ENCODE measurements around the gene SRCAP.
A peak's percentile ranks its signal among the peaks of the same experiment; 100 is the strongest.

Gene SRCAP

DNA sequence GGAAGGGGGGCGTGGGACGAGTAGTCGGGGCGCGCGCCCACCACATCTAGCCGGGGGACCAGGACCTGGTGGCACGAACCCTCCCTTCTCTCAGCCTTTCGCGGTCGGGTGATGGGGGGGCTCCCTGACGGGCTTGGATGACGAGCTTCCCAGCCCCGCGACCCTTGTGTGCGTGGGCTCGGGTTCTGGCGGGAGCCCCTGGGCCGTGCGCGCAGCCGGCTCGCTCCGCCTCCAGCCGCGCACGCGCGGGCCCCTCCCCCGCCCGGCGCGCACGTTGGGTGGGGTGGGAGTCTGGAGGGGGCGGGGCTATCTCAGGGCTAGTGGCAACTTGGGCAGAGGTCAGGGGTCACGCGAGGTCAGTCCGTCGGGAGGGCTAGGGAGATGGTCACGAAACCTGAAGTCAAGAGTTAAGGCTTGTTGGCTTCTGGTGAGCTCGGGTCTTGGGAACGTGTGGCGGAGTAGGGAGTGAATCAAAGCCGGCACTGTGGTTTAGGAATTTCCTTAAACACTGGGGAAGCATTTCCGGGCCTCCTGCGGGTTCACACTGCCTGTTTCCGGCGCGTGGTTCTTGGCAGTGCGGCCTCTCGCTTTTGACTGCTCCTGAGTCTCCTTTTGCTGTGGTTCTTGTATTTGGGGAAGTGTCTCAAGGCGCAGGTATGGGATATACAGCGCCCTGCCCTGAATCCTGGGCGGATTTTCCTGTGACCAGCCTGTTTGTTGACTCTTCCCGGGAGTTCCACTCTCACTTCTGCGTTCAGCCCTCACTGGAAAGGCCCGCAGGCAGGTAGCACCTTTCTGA lies at the start of gene SRCAP:
Gene SRCAP (plus strand): TSS at position 356 of the 799 bp plus-strand sequence. CDS start 1,654 bp downstream, outside the sequence.
- peak; percentile 69 to 86 (median 80) for DNase-seq

DNA sequence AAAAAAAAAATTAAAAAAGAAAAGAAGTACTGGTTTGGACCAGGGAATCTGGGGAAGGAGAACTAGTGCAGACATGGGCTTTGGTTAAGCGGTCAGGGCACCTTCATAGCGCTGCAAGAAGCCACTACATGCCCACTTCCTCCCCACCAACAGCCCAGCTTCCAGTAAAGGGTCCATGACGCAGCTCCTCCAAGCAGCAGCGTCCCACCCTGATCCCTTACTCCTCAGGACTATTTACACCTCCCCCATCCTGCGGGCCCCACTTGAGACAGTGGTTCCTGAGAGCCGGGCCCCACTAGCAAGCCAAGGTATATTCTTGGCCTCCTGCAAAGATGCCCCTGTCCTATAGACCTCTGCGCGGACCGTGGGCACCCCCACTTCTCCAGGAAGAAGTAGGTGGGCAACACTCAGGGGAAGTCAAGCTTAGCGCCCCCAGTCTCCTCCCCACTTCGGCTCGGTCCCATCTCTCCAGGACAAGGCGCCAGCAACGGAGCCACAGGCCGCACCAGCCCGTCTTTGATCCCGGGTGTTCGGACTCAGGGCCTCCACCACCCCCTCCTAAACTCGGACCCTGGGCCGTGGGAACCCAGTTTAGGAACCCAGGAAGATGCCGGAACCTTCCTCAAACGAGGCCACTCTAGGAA lies 49.1 kb upstream of the SRCAP start:
- peak in 2 of 6 experiments; percentile 38 to 51 for DNase-seq

DNA sequence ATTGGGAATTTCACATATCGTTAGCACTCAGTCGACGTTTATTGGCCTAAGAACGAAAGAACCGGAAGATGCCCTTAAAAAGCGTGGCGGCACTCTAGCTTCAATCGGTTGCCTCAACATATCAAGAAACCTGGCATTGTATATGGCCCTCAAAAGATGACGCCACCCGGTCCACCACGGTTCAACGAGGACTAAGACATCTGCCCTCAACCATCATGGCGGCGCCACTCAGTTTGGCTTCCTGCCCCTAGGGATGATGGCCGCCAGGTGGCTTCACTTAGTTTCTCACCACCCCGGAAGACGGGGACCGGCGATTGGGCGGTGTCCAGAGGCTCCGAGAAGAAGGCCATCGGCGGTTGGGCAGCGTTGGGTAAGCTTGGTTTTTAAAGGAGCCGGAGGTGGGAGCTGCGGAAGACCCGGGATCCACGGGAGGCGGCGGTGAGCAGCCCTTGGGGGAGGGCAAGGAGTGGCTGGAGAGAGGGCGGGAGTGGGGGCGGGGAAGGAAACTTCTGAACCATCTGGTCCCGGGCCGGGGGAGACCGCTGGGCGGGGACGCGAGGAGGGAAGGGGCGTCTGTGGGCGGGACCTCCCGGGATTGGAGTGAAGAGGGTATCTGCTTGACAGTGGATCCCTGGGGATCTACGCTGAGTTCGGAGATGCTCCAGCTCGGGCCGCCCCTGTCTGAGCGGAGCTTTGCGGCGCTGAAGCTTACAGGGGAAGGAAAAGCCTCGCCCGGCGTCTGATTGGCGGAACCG lies 48.4 kb upstream of the SRCAP start, which contains the start of gene PRR14:
Gene PRR14 (plus strand): TSS at position 592 of the 755 bp plus-strand sequence. CDS start 686 bp downstream, outside the sequence.
- peak; percentile 92 to 98 (median 96) for DNase-seq

DNA sequence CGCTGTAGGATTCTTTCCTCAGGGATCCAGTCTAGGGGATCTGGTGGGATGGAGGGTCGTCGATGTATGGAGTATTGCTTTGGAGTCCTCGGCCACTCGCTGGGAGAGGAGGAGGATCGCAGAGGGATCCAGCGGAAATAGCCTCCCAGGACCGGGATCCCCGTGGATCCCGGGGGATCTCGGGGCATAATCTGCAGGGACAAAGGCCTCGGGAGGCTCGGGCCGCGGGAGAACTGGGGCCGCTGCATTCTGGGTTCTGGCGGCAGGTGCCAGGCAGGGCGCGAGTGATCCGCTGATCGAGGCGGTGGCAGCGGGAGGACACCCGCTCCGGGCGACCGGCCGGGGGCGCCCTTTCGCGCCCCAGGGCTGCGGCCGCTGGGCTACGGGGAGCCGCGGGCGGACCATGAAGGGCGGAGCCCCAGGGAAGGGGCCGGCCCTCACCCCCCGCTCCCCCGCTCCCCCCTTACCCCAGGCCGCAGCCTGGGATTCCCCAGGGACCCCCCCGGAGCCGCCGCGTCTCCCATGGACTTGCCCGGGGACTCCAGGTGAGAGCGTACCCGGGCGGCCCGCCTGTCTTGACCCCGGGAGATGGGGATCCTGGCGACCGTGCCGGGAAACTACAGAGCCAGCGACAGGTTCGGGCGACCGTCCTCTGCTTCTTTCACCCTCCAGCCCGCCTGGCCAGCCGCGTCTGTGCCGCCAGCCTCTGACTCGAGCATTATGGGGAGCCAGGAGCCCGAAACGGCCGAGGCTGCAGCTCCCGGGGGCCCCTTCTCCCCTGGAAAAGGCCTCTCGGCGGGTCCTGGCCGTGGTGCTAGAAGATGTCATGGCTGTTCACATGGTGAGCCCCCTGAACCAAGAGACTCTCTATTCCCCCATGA lies 47.6 kb upstream of the SRCAP start:
- peak; percentile 49 to 73 (median 63) for DNase-seq

DNA sequence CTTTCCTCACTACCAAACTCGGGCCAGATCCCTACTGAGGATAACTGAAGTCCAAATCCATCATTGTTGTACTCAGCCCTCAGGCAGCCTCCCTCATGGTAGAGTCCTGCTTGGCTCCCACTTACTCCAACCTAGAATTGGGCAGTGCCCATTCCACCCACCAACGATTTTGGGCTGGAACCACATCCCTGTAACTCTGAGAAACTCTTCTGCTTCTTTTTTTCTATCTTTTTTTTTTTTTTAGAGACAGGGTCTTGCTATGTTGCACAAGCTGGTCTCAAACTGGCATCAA lies 47.0 kb upstream of the SRCAP start:
- peak in 1 of 6 experiments; percentile 27 for DNase-seq

DNA sequence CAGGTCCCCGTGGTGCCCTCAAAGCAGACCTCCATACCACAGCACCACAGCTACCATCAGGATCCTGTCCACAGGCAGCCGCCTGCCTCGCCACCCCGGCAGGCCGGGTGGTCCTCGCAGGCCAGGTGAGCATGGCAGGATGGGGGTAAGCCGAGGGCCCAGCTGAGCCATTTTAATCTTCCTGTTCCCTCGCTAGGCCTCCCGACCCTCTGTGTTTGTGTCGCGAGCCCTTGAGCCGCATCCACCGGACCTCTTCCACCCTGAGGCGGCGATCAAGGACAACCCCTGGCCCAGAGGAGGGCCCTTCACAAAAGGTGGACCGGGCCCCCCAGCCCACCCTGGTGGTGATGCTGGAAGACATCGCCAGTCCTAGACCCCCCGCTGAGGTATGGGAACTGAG lies 46.3 kb upstream of the SRCAP start:
- no peak for DNase-seq

DNA sequence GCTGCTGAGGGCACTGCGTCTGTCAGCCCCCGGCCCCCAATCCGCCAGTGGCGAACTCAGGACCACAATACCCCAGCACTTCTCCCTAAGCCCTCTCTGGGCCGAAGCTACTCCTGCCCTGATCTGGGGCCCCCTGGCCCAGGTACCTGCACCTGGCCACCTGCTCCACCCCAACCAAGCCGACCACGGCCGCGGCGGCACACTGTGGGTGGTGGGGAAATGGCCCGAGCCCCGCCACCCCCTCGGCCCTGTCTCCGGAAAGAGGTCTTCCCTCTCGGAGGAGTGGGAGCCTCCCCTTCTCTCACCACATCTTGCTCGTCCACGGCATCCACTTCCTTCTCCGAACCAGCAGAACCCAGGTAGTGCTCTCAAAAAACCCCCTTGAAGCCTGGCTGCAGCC lies 44.1 kb upstream of the SRCAP start:
- DNase-seq: no peak

DNA sequence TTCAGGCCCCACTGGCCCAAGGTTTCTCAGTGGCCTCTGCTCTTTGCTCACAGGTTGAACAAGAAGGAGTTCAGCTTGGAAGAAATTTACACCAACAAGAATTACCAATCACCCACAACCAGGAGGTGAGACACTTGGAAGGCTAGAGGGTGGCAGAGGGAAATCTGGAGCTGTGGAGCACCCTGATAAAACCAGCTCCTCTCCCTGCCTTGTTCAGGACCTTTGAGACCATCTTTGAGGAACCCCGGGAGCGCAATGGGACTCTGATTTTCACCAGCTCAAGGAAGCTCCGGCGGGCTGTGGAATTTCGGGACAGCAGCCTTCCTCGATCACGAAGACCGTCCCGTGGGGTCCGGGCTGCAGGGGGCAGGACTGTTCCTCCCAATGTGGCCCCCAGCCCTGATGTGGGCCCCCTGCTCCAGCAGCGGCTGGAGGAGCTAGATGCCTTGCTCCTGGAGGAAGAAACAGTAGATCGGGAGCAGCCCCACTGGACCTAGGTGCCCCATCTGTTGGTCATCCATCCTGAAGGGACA lies 43.1 kb upstream of the SRCAP start:
- no peak for DNase-seq

DNA sequence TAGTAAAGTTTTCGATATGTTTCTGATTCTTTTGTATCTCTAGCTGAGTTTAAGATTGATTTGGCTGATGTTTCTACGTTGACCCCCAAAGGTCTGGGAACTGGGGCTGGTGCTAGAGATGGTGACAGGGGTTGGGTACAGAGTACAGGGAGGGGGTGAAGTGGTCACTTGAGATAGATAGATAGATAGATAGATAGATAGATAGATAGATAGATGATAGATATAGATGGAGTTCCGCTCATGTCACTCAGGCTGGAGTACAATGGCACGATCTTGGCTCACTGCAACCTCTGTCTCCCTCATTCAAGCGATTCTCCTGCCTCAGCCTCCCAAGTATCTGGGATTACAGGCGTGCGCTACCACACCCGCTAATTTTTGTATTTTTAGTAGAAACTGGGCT lies 42.6 kb upstream of the SRCAP start:
- no peak for DNase-seq

DNA sequence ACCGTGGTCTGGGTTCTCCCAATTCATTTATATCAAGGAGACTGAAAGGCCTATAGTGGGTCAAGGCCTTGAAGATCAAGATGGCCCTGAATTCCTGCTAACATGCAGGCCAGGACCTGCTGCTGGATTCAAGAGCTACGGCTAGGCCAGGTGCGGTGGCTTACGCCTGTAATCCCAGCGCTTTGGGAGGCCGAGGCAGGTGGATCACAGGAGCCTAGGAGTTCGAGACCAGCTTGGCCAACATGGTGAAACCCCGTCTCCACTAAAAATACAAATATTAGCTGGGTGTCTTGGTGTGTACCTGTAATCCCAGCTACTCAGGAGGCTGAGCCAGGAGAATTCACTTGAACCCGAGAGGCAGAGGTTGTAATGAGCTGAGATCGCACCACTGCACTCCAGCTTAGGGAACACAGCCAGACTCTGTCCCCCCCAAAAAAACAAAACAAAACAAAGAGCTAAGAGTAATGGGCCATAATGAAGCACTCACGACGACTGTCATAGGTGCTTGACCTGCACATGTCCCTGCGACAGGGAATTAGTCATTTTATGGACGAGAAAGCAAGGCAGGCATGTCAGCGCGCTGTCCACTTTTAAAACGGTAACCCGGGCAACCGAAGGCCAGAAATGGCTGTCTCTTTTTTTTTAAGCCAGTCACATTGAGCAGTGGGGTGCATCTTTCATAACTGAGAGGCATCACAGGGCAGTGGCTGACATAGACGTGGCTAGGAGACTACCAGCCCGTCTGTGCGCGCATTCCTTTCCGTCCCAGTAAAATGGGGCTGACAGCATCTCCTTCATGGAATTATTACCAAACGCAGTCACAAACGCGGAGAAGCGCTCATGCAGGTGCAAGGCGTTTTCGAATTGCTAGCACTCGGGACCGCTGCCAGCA lies 41.8 kb upstream of the SRCAP start:
- no peak for DNase-seq

DNA sequence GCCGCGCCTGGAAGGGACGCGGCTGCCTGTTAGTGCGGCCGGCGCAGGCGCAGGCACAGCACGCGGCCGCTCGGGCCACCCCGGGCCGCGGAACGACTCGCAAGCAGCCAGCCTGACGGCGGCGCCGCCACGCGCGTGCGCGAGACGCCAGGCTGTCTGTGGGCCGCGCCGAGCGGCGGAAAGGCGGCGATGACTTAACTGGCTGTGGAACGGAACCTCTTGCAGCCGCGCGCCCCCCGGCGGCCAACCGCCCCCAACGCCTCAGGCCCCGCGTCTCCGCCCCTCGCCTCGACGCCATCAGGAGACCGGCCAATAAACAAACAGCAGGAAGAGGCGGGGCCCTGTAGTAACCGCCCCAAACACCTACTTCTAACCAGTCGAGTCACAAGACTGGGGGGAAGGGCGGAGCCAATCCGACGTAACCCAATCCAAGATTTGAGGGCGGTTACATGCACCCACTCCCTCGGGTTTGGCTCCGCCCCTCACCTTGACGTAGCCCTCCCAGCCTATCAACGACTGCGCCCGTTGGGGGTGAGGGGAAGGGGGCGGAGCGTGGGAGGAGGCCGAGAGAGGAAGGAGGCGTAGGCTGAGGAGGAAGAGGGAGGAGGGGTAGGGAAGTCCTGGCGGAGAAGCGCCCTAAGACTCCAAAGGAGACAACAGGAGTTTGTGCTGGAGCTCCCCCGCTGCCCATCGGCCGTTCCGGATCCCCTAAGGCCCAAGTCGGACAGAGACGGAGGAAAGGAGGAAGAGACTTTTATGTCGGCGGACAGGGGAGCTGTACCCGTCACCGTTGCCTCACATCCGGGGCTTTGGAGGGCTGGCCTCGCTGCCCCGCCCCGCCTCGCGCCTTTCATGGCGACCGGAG lies 40.9 kb upstream of the SRCAP start, which contains the start of gene FBRS:
Gene FBRS (plus strand): TSS at position 566 of the 865 bp plus-strand sequence. CDS start 1,088 bp downstream, outside the sequence.
- peak; percentile 99 to 100 (median 100) for DNase-seq

DNA sequence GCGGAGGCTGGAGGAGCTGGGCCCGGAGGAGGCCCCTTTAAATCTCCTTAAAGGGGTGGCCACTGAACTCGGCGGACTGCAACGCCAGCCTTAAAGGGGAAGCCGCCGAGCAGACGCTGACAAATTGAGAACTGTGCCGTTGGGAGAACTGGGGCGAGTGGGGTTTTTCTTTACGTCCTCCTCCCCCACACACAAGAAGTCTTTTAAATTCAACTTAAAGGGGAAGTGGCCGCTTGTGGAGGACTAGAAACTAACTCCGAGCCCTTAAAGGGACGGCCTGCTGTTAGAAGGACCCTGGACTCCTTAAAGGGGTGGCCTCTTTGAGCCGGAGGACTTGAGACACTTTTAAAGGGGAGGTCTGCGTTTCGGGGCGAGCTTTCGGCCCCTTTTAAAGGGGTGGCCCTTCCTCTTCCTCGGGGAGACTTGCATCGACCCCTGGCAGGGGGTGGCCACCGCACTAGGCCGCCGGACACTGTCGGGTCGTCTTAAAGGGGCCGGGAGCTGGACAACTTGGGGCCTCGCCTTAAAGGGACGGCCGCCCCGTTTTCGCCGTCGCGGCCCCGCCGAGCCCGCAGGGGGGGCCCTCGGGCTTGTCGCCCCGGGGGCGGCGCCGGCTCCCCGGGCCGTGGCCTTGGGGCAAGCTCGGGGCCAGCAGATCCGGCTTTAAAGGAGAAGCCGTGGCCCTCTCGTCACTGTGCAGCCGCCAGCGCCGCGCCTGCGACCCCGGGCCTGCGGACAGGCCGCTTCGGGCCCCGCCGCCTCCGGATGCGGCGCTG lies 40.1 kb upstream of the SRCAP start:
- DNase-seq: no peak

DNA sequence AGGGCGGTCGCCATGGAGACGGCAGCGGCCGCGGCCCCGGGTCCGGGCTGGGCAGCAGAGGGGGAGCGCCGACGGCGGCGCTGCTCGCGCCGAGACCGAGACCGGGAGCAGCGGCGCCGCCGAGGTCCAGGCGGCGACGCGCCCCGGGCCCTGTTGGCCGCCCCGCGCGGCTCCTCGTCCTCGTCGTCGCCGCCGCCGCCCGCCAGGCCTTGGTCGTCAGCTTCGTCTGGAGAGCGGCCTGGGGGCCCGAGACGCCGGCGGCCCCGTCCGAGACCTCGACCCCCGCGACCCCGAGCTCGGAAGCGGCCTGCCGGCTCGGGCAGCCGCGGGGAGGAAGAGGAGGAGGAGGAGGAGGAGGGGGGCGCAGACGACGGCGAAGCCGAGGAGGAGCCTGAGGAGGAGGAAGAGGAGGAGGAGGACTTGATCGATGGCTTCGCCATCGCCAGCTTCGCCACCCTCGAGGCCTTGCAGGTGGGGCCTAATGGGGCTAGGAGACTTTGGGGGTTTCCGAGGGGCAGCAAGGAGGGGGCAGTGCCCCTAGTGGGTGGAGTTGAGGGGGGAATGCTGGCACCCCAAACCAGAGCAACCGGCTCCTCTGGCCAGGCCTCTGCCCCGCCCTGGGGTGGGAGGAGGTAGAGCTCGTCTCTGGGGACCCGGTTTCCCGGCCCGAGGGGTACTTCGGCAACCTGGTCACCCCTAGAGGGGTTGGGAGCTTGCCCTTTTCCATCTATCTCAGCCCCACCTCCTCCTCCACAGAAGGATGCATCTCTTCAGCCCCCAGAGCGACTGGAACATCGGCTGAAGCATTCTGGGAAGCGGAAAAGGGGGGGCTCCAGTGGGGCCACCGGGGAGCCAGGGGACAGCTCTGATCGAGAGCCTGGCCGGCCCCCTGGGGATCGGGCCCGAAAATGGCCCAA lies 39.2 kb upstream of the SRCAP start:
- peak in 5 of 6 experiments; percentile 28 to 48 (median 38) for DNase-seq

DNA sequence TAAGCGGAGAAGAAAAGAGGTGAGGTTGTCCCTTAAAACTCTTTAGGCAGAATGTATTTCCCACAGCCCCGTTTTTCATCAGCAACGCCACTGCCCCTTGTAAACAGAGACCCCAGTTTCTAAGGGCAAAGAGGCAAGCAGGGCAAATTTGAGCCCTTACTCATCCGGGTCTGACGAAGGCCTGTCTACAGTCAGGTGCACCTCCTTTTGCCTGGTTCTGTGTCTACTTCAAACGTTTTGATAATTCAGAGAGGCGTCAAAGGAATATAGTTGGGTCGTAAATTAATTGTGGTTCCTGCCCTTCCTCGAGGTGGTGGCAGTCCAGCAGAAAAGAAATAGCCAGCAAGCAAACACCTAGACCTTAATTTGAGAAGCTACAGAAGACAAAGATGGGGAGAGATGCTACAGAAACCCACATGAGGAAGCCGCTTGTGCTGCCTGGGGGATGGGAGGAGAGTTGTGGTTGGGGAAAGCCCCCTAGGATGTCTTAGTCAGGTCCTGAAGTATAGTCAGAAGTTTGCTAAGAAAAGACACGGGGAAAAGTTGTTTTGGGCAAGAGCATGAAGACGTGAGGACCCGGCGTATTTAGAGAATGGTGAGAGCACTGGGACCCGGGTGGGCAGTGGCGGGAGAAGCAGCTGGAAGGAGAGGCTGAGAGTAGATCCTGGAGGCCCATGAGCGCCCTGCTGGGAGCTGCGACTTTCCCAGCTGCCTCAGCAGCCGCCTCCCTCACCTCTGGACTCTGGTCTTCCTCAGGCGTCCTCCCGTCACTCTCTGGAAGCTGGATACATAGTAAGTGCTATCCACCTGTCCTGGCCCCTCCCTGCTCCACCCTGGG lies 38.3 kb upstream of the SRCAP start:
- peak; percentile 59 to 73 (median 69) for DNase-seq

DNA sequence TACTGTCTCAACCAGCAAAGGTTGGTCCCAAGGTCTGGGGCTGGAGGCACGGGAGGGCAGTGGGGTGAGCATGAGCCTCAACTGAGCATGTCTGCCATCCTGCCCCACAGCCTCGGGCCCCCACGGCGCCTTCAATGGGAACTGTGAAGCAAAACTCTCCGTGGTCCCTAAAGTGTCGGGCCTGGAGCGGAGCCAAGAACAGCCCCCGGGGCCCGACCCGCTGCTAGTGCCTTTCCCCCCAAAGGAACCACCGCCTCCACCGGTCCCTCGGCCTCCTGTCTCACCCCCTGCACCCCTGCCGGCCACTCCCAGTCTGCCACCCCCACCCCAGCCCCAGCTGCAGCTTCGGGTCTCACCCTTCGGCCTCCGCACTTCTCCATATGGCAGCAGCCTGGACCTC lies 36.5 kb upstream of the SRCAP start:
- DNase-seq: no peak

DNA sequence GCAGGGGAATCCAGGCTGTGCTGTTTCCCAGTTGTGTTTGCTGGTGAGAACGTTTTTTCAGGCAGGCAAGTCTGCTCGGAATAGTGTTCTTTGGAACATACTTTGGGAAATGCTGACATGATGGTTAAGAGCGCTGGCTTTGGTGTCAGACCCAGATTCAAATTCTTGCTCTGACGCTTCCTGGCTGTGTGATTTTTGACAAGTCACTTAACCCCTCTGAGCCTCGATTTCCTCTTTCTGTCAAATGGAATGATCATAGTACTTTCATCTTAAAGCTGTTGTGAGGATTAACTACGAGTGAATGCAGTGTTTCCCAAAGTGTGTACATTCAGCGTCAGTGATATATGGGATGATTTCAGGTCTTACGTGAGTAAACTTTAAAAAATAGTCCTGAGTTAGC lies 35.9 kb upstream of the SRCAP start:
- DNase-seq: no peak

DNA sequence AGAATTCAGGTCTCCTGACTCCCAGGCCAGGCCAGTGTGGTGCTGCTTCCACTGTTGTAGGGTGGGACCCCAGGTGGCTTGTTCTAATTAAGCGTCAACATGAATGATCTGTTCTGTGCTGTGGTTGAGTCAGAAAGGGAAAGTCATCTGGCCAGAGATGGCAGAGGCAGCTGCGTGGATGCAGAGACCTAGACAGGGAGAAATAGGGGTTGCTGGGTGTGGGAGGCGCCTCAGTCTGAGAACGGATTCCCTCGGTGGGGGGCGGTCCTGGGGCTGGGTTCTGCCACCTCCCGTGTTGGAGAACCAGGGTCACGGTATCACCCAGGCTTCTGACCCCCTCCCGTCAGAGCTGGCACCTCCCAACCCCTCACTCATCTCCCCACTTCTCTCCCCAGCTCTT lies 35.2 kb upstream of the SRCAP start:
- no peak for DNase-seq
